Activated CD8-positive, alpha-beta memory T cell treated with anti-CD3 and anti-CD28 coated beads, Interleukin-2, amount 50 U/mL, for 24 hours (primary cell): ENCODE results near the gene CLUH.
"Not testable (repeated sequence)": the region's sequence is repeated elsewhere in the genome, so short reads cannot be mapped to it uniquely, and the experiment has no call there.

ENCODE experiments used
- DNase-seq: peaks from one replicate; pipeline ENCODE4 v3.0.0-alpha.2; 2020; ENCODE audit errors: extremely low read depth

CLUH gene

GRCh38 chr17:2688351-2689342, 22.9 kb downstream of the CLUH start:
- no peak for DNase-seq

- no peak for DNase-seq
Observed at GRCh38 chr17:2687074-2687418, 24.5 kb downstream of the CLUH start.

DNA sequence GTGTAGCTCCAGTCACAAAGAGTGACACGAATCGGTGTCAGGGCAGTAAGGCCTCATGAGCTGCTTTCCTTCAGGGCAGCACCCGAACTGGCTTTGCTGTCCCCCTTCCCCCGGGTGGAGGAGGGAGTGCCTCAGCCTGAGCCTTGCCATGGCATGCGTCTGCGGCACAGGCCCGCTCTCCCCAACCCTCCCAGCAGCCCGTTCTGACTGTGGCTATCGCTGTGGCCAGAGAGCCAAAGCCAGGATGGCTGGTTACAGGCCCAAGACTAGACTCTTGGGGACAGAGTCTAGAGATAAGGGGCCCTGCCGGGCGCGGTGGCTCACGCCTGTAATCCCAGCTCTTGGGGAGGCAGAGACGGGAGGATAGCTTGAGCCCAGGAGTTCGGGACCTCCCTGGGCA, 25.9 kb downstream of the CLUH start:
- DNase-seq = no peak

DNA sequence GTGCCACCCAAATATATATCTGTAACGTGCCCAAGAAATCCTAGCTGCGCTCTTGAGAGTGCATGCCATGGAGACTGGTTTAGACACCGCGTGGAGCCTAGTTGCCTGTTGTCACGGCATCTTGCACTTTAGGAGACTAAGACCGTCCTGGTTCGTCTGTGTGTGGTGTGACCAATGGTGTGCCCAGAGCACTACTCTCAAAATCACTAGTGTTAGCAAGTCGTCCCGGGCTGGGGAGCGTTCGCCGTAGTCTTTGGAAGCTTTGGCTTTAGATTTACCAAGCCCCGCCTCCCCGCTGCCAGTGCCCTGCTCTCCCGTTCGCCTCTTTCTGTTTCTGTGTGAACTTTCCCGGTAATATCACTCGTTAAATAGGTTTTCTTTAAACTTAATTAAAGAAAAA, 27.0 kb downstream of the CLUH start:
- no peak for DNase-seq

DNA sequence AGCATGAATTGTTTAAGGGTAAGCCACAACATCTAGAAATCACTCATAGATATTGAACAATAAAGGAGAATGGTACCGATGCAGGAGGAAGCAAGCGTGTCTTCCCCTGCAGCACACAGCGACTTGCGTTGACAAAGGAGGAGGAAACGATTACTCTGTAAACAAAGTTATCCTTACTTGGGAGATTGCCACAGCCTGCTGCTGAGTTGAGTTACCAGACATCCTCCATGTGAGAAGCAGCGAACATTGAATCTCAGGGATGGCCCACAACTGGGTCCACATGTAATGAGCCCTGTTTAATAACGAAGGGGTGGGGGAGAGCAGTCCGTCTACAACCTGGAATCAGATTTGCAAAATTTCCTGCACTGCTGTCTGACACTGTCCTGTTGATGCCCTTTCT, 27.7 kb downstream of the CLUH start:
- no peak for DNase-seq

GRCh38 chr17:2682176-2682938, 29.2 kb downstream of the CLUH start:
- DNase-seq = no peak

DNA sequence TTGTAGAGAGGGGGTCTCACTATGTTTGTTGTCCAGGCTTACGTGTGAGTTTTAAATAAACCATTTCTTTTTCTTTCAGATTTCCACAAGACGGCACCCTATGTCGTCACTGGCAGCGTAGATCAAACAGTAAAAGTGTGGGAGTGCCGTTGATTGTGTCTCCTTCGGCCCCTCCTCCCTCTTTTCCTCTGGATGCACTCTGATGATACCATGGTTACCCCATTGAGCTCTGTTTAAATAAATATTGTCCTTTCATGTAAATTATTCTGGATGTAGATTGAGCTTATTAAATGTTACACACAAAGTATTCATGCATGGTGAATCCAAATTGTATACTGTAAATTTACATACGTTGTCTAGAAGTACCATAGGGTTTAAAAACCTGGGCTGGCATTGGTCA, 29.9 kb downstream of the CLUH start:
- no peak for DNase-seq

DNA sequence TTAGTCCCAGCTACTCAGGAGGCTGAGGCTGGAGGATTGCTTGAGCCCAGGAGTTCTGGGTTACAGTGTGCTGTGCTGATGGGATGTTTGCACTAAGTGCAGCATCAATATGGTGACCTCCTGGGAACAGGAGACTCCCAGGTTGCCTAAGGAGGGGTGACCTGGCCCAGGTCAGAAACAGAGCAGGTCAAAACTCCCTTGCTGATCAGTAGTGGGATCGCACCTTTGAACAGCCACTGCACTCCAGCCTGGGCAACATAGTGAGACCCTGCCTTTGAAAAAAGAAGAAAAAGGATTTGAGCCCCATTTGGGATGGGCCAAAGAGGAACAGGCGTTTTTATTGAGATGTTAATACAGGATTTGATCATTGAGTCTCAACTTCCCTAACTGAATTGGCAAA, 30.6 kb downstream of the CLUH start:
- DNase-seq = no peak

- not testable (repeated sequence) for DNase-seq
Observed at GRCh38 chr17:2679247-2679646, 32.3 kb downstream of the CLUH start.

- DNase-seq = no peak
Observed at GRCh38 chr17:2672026-2672425, 39.5 kb downstream of the CLUH start.

- not testable (repeated sequence) for DNase-seq
Observed at GRCh38 chr17:2660410-2660809, 51.2 kb downstream of the CLUH start.

DNA sequence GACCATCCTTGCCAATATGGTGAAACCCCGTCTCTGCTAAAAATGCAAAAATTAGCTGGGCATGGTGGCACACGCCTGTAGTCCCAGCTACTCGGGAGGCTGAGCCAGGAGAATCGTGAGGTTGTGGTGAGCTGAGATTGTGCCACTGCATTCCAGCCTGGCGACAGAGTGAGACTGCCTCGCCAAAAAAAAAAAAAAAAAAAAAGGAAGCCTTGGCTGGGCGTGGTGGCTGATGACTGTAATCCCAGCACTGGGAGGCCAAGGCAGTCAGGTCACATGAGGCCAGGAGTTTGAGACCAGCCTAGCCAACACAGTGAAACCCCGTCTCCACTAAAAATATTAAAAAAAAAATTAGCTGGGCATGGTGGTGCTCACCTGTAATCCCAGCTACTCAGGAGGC, 52.2 kb downstream of the CLUH start:
- not testable (repeated sequence) for DNase-seq

DNA sequence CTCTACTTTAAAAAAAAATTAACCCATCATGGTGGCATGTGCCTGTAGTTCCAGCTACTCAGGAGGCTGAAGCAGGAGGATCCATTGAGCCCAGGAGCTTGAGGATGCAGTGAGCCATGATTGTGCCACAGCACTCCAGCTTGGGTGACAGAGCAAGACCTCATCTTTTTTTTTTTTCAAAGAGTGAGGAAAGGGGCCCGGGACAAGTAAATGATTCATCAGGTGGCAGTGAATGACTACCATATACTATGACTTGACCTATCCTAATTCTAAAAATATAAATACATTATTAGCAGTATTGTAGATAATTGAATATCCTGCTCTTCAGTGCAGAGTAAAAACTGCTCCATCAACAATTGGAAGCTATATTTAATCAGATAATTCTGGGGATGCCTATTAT, 55.3 kb downstream of the CLUH start:
- DNase-seq = no peak

DNA sequence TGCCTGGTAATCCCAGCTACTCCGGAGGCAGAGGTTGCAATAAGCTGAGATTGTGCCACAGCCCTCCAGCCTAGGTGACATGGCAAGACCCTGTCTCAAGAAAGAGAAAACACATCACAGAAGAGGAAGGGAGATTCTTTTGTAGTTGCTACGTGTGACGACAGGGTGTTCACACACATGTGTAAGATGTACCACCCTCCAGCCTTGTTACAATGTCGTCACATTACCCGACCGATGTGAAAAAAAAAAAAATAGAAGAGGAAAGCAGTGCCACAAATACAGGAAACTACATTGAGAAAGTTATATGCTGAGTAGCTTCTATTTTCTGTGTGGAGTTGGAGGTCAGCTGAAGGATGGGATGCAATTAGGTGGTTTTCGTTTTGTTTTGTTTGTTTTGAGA, 56.0 kb downstream of the CLUH start:
- no peak for DNase-seq

- DNase-seq = not testable (repeated sequence)
Observed at GRCh38 chr17:2652911-2653310, 58.7 kb downstream of the CLUH start.

GRCh38 chr17:2649191-2649590, 62.4 kb downstream of the CLUH start:
- no peak for DNase-seq

GRCh38 chr17:2647957-2648356, 63.6 kb downstream of the CLUH start:
- DNase-seq = no peak

DNA sequence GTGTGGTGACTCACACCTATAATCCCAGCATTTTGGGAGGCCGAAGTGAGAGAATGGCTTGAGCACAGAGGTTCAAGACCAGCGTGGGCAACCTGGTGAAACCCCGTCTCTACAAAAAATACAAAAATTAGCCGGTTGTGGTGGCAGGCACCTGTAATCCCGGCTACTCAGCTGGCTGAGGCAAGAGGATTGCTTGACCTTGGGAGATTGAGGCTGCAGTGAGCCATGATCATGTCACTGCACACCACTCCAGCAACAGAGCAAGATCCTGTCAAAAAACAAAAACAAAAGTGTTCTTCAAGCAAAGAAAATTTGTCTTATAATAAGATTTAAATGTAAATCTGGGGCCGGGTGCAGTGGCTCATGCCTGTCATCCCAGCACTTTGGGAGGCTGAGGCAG, 66.6 kb downstream of the CLUH start:
- no peak for DNase-seq
